OCI-LY3 (cell line): Measurements from ENCODE around the gene EVA1B.

Experiments
- H2AFZ ChIP-seq: fragments of 200-600, 300-600 bp; shearing (Covaris generic); 2 replicates; pipeline ENCODE4 v1.6.0; 2014; ENCODE audit warnings: antibody characterized with exemption, low read depth, low read length
- H3K27ac ChIP-seq: fragments of 200-600, 300-600 bp; sonication (generic); 2 replicates; pipeline ENCODE4 v1.5.1; 2014; ENCODE audit warnings: mild to moderate bottlenecking, low read length, moderate library complexity, mixed read lengths
- H3K27me3 ChIP-seq: fragments of 200-600, 300-600 bp; sonication (generic); 2 replicates; pipeline ENCODE4 v1.6.1; 2014; ENCODE audit warnings: low read depth, low read length, mixed read lengths
- H3K36me3 ChIP-seq: fragments of 200-600, 300-600 bp; sonication (generic); replicated peaks from 2 replicates; pipeline ENCODE3; 2014; ENCODE audit warnings: low read depth, low read length, mixed read lengths
- H3K4me1 ChIP-seq: fragments of 300-600, 200-600 bp; sonication (generic); 2 replicates; pipeline ENCODE4 v1.6.1; 2014; ENCODE audit warnings: low read length, mixed read lengths
- H3K4me2 ChIP-seq: fragments of 200-600, 300-600 bp; sonication (generic); 2 replicates; pipeline ENCODE4 v1.6.1; 2014; ENCODE audit warnings: low read length, mixed read lengths
- H3K4me3 ChIP-seq: fragments of 300-600, 200-600 bp; sonication (generic); 2 replicates; pipeline ENCODE4 v1.5.1; 2014; ENCODE audit warnings: antibody characterized with exemption, mild to moderate bottlenecking, low read length, moderate library complexity
- H3K79me2 ChIP-seq: fragments of 300-600, 200-600 bp; shearing (Covaris generic); 2 replicates; pipeline ENCODE4 v1.6.1; 2014; ENCODE audit warnings: mild to moderate bottlenecking, low read length, mixed read lengths
- H3K9ac ChIP-seq: fragments of 300-600, 200-600 bp; shearing (Covaris generic); 2 replicates; pipeline ENCODE4 v1.6.0; 2014; ENCODE audit warnings: mild to moderate bottlenecking, low read length, moderate library complexity
- H3K9me3 ChIP-seq: fragments of 200-600, 300-600 bp; shearing (Covaris generic); 2 replicates; pipeline ENCODE4 v1.6.1; 2014; ENCODE audit warnings: low read length, mixed read lengths; ENCODE audit not compliant: insufficient read depth
- H4K20me1 ChIP-seq: fragments of 200-600, 300-600 bp; sonication (generic); 2 replicates; pipeline ENCODE4 v1.6.1; 2016; ENCODE audit warnings: low read length, mixed read lengths; ENCODE audit not compliant: insufficient read depth
- CTCF ChIP-seq: fragments of 200-600, 300-600 bp; sonication (generic); IDR thresholded peaks from 2 replicates; pipeline ENCODE4 v1.5.1; 2014; ENCODE audit warnings: antibody characterized with exemption, low read length, low read depth
- EZH2phosphoT487 ChIP-seq: fragments of 200-600 bp; shearing (Covaris generic); IDR thresholded peaks from 2 replicates; pipeline ENCODE4 v1.6.1; 2018; ENCODE audit warnings: antibody characterized with exemption, mixed run types, low read depth

EVA1B gene

GRCh38 chr1:36285443-36286101 is 37.9 kb downstream of the EVA1B start:
- H3K27ac ChIP-seq: no peak overlapping the region
- H3K4me3 ChIP-seq: no peak overlapping the region
- no peak overlapping the region for H3K4me2 ChIP-seq
- H2AFZ ChIP-seq: no peak overlapping the region
- H3K79me2 ChIP-seq: peaks cover 8% of the 10 kb centered on the region
- H3K9ac ChIP-seq: no peak overlapping the region
- H3K36me3 ChIP-seq: peaks cover 34% of the 10 kb centered on the region
- TF ChIP-seq CTCF: peak; percentile 68
- TF ChIP-seq EZH2phosphoT487: no peak
- H3K9me3 ChIP-seq: no peaks in the 10 kb centered on the region
- peaks cover 2% of the 10 kb centered on the region; the same call in 1 of the 2 replicates for H3K4me1 ChIP-seq
- H3K27me3 ChIP-seq: no peaks in the 10 kb centered on the region
- H4K20me1 ChIP-seq: no peaks in the 10 kb centered on the region

GRCh38 chr1:36284517-36284916 is 38.9 kb downstream of the EVA1B start:
- no peak overlapping the region for H3K27ac ChIP-seq
- no peaks in the 10 kb centered on the region for H4K20me1 ChIP-seq
- peaks cover 2% of the 10 kb centered on the region; the same call in 1 of the 2 replicates for H3K4me1 ChIP-seq
- H3K4me2 ChIP-seq: no peak overlapping the region
- H3K9me3 ChIP-seq: no peaks in the 10 kb centered on the region
- TF ChIP-seq EZH2phosphoT487: no peak
- no peak for TF ChIP-seq CTCF
- no peak overlapping the region for H2AFZ ChIP-seq
- peaks cover 32% of the 10 kb centered on the region for H3K36me3 ChIP-seq
- H3K9ac ChIP-seq: no peak overlapping the region
- H3K4me3 ChIP-seq: no peak overlapping the region
- peaks cover 18% of the 10 kb centered on the region for H3K79me2 ChIP-seq
- H3K27me3 ChIP-seq: no peaks in the 10 kb centered on the region

GRCh38 chr1:36284061-36284460 is 39.4 kb downstream of the EVA1B start:
- Histone ChIP-seq H3K9me3 (no peaks in the 10 kb centered on the region), H3K27me3 (no peaks in the 10 kb centered on the region), H4K20me1 (no peaks in the 10 kb centered on the region), H3K4me2 (no peak overlapping the region), H3K27ac (no peak overlapping the region), H3K4me1 (peaks cover 2% of the 10 kb centered on the region; the same call in 1 of the 2 replicates), H3K79me2 (peaks cover 20% of the 10 kb centered on the region), H3K4me3 (no peak overlapping the region), H3K36me3 (peaks cover 31% of the 10 kb centered on the region), H2AFZ (no peak overlapping the region), H3K9ac (no peak overlapping the region)
- TF ChIP-seq CTCF: no peak
- TF ChIP-seq EZH2phosphoT487: no peak

GRCh38 chr1:36279789-36280296 is 43.6 kb downstream of the EVA1B start:
- H3K36me3 ChIP-seq: peaks cover 8% of the 10 kb centered on the region
- H4K20me1 ChIP-seq: no peaks in the 10 kb centered on the region
- TF ChIP-seq CTCF: no peak
- no peak for TF ChIP-seq EZH2phosphoT487
- no peaks in the 10 kb centered on the region for H3K4me1 ChIP-seq
- no peak overlapping the region for H3K4me3 ChIP-seq
- H3K27me3 ChIP-seq: no peaks in the 10 kb centered on the region
- H2AFZ ChIP-seq: no peak overlapping the region
- H3K4me2 ChIP-seq: no peak overlapping the region
- peaks cover 26% of the 10 kb centered on the region for H3K79me2 ChIP-seq
- no peak overlapping the region for H3K27ac ChIP-seq
- H3K9me3 ChIP-seq: no peaks in the 10 kb centered on the region
- H3K9ac ChIP-seq: no peak overlapping the region
